Natural killer cell (primary cell): Measurements from ENCODE around the gene SURF1. TPM values are rescaled to one million over a fixed set of nuclear protein-coding genes. Genes with fewer than 3 reads are reported as not detected.

Experiments used
- ATAC-seq, 3 donors: fragments of 150-1000 bp in 2 of 3; fragments of 200-7000 bp in 1 of 3; cut with Tn5 transposase; 1 replicate in 1 of 3; 2 replicates in 2 of 3; pipeline ENCODE4 v1.10.0; 2021; ENCODE audit warnings: mild to moderate bottlenecking in 2 of 3, moderate library complexity in 2 of 3
- DNase-seq, 2 donors: peaks; one replicate each; pipeline versions ENCODE4 v3.0.0 to v3.0.0-alpha.2; 2013 to 2021; ENCODE audit warnings: mixed read lengths in 1 of 2
- H3K27ac ChIP-seq: one replicate; pipeline ENCODE4 v1.5.1; 2013; ENCODE audit warnings: mild to moderate bottlenecking, low read length
- H3K27me3 ChIP-seq: one replicate; pipeline ENCODE4 v1.6.1; 2013; ENCODE audit warnings: low read length; ENCODE audit not compliant: control insufficient read depth, insufficient read depth
- H3K36me3 ChIP-seq: one replicate; pipeline ENCODE4 v1.6.1; 2013; ENCODE audit warnings: low read length; ENCODE audit not compliant: control insufficient read depth, insufficient read depth
- H3K4me1 ChIP-seq: one replicate; pipeline ENCODE4 v1.6.1; 2013; ENCODE audit warnings: low read length; ENCODE audit not compliant: control insufficient read depth, insufficient read depth
- H3K4me3 ChIP-seq: one replicate; pipeline ENCODE4 v1.5.1; 2013; ENCODE audit warnings: low read length
- H3K9me3 ChIP-seq: one replicate; pipeline ENCODE4 v1.6.1; 2013; ENCODE audit warnings: low read length; ENCODE audit not compliant: control insufficient read depth, insufficient read depth
- H3K27ac Mint-ChIP-seq, 2 donors: one replicate each; pipeline ENCODE4 v1.8.0; 2022; ENCODE audit warnings: mild to moderate bottlenecking in 2 of 2, mixed read lengths in 2 of 2, moderate library complexity in 1 of 2
- H3K27me3 Mint-ChIP-seq, 2 donors: one replicate each; pipeline ENCODE4 v1.8.0; 2022; ENCODE audit warnings: low read depth in 2 of 2, mixed read lengths in 2 of 2
- H3K36me3 Mint-ChIP-seq: one replicate; pipeline ENCODE4 v1.8.0; 2022; ENCODE audit warnings: mixed read lengths
- H3K4me1 Mint-ChIP-seq, 2 donors: one replicate each; pipeline ENCODE4 v1.8.0; 2022; ENCODE audit warnings: mixed read lengths in 2 of 2
- H3K4me3 Mint-ChIP-seq: one replicate; pipeline ENCODE4 v1.8.0; 2022; ENCODE audit warnings: mild to moderate bottlenecking, moderate library complexity, mixed read lengths
- H3K9me3 Mint-ChIP-seq, 2 donors: one replicate each; pipeline ENCODE4 v1.8.0; 2022; ENCODE audit warnings: mixed read lengths in 2 of 2
- WGBS: methylation state at CpG from one replicate; pipeline ENCODE4 v1.1.7; 2013; ENCODE audit warnings: missing lambda C conversion rate; ENCODE audit not compliant: insufficient coverage; 5-methylcytosine and 5-hydroxymethylcytosine counted together
- intact Hi-C: fragments of 100-400 bp; cut with micrococcal nuclease; formaldehyde crosslinking; loops from one replicate; pipeline ENCODE4 v1.14.2; 2022
- total RNA-seq, 4 donors: library from RNA; stranded (reverse); fragments of 120-200 nt in 1 of 4; gene quantifications; one replicate each; pipeline versions ENCODE4 v1.2.3 to v1.2.4, GENCODE V29; 2013 to 2022
- TF ChIP-seq, protein P1 (sequence below): fragments of 200-600 bp; IDR thresholded peaks from one replicate; pipeline ENCODE4 v1.8.0; 2022; ENCODE audit warnings: antibody characterized with exemption

Gene SURF1
- total RNA-seq, 3 donors from 2014 or later (not counting 1 experiment from before 2014, with no cell fraction given) = 35.6 to 44.4 (median 37.2) TPM

DNA sequence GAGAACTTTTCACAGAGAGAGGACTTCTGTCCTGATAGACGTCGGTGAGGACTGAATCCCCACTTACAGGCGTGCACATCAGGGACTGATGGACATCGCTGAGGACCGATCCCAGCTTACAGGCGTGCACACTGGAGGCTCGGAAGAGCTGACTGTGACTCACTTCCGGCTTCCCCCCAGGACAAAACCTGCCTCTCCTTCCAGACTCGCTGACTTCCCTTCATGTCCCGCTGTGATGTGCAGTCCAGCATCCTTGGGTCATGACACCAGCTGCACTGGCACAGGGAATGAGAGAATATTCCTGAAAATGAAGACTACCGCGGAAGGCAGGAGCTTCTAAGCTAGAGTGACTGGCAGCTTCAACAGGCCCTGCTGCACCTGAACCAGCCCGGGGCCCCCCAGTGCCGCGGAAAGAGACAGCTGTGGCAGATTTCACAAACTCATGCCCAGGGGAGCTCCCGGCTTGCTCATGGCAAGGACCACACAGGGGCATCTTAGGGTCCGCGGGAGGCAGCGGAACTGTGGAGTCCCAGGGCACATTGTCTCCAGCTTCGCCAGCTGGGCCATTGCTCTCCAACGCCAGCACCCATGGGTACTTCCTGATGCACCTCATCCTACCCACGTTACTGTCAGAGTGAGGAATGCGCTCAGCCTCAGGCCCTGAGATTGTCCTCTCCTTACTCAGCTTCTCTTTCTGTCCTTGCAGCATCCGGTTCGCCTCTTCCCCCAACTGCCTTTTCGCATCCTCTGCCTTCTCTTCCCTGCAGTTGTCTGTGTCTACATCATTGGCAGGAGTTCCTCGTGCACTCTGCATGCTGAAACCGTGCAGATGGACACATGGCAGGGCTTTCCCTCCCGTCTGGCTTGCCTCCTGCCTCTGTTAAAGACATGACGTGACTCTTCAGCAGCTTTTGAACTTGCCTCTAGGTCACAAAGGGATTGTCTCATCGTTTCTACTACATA is 49.8 kb downstream of the SURF1 start:
- intact Hi-C loops = no loop called here
- no peaks in the 10 kb centered on the region for H3K36me3 Mint-ChIP-seq
- DNase-seq = no peak
- Histone ChIP-seq H3K27ac (no peak overlapping the region), H3K4me1 (no peaks in the 10 kb centered on the region), H3K27me3 (no peaks in the 10 kb centered on the region), H3K9me3 (no peaks in the 10 kb centered on the region), H3K36me3 (no peaks in the 10 kb centered on the region), H3K4me3 (no peak overlapping the region)
- H3K27ac Mint-ChIP-seq = no peak overlapping the region
- H3K4me1 Mint-ChIP-seq = no peaks in the 10 kb centered on the region
- ATAC-seq = no peak
- peaks cover 8 to 9% of the 10 kb centered on the region in 2 donors for H3K27me3 Mint-ChIP-seq
- H3K4me3 Mint-ChIP-seq = no peak overlapping the region
- TF ChIP-seq, protein P1, sequence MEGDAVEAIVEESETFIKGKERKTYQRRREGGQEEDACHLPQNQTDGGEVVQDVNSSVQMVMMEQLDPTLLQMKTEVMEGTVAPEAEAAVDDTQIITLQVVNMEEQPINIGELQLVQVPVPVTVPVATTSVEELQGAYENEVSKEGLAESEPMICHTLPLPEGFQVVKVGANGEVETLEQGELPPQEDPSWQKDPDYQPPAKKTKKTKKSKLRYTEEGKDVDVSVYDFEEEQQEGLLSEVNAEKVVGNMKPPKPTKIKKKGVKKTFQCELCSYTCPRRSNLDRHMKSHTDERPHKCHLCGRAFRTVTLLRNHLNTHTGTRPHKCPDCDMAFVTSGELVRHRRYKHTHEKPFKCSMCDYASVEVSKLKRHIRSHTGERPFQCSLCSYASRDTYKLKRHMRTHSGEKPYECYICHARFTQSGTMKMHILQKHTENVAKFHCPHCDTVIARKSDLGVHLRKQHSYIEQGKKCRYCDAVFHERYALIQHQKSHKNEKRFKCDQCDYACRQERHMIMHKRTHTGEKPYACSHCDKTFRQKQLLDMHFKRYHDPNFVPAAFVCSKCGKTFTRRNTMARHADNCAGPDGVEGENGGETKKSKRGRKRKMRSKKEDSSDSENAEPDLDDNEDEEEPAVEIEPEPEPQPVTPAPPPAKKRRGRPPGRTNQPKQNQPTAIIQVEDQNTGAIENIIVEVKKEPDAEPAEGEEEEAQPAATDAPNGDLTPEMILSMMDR = no peak
- WGBS = 82% methylated on average over 31 of the region's 31 CpGs
- no peaks in the 10 kb centered on the region for H3K9me3 Mint-ChIP-seq

DNA sequence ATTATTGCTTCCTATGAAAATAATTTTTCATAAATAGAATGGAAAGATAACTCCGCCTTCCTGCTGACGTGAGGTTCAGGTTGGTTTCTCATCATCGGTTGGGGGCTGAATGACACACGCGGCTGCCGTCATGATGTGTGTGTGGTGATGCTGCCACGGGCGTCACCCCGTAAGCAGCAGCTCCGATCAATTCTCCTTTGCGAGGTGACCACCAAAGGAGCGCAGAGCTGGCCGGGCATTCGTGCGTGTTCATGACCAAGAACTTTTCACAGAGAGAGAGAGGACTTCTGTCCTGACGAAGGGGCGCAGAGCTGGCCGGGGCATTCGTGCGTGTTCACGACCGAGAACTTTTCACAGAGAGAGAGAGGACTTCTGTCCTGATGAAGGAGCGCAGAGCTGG is 50.6 kb downstream of the SURF1 start:
- TF ChIP-seq, protein P1 = no peak
- DNase-seq = no peak
- no peak overlapping the region for H3K4me3 ChIP-seq
- H3K27ac Mint-ChIP-seq = no peak overlapping the region
- no peaks in the 10 kb centered on the region for H3K9me3 Mint-ChIP-seq
- no peak for ATAC-seq
- no peaks in the 10 kb centered on the region for H3K9me3 ChIP-seq
- no peaks in the 10 kb centered on the region for H3K36me3 Mint-ChIP-seq
- intact Hi-C loops = no loop called here
- peaks cover 8 to 9% of the 10 kb centered on the region in 2 donors for H3K27me3 Mint-ChIP-seq
- no peak overlapping the region for H3K27ac ChIP-seq
- no peaks in the 10 kb centered on the region for H3K4me1 Mint-ChIP-seq
- no peaks in the 10 kb centered on the region for H3K36me3 ChIP-seq
- H3K27me3 ChIP-seq = no peaks in the 10 kb centered on the region
- H3K4me3 Mint-ChIP-seq = no peak overlapping the region
- WGBS = 92% methylated on average over 23 of the region's 23 CpGs
- H3K4me1 ChIP-seq = no peaks in the 10 kb centered on the region

DNA sequence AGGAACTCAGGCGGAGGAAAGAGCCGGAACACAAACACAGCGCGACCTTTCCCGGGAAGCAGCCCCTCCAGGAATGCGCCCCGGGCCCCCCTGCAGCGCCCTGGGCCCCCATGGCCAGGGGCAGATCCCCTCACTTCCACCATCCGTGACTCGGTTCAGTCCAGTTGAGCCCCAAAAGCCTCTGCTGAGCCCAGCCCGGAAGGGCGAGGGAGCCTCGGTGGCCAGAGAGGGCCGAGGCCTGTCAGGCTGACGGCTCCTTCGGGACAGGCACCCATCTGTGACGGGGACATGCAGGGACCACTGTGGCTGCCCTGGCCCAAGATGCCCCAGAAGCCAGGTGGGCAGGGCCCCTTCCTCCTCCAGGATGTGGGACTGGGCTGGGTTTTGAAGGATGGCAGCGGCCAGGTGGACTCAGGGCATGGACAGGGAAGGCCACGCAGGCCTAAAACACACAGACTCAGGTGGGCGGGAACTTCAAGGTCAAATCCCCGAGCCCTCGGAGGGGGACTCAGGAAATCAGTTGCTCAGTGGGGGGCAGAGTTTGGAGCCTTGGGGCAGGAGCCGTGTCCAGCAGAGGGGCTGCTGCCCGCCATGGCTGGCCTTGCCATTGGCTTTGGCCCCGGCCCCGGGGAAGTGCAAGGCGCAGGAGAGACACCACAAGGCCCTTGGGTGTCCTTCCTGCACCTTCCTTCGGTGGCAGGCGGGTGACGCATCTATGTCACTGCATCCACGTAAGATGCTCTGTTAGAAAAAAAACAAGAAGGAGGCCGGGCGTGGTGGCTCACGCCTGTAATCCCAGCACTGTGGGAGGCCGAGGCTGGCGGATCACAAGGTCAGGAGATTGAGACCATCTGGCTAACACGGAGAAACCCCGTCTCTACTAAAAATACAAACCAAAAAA is 51.6 kb downstream of the SURF1 start:
- Histone ChIP-seq H3K9me3 (no peaks in the 10 kb centered on the region), H3K27ac (no peak overlapping the region), H3K4me3 (no peak overlapping the region), H3K4me1 (no peaks in the 10 kb centered on the region), H3K27me3 (no peaks in the 10 kb centered on the region), H3K36me3 (no peaks in the 10 kb centered on the region)
- intact Hi-C loops = no loop called here
- no peaks in the 10 kb centered on the region for H3K4me1 Mint-ChIP-seq
- ATAC-seq (no peak), DNase-seq (no peak)
- TF ChIP-seq, protein P1 = no peak
- WGBS = 90% methylated on average over 37 of the region's 38 CpGs
- H3K9me3 Mint-ChIP-seq = no peaks in the 10 kb centered on the region
- H3K27ac Mint-ChIP-seq = no peak overlapping the region
- no peaks in the 10 kb centered on the region for H3K36me3 Mint-ChIP-seq
- H3K4me3 Mint-ChIP-seq = no peak overlapping the region
- peaks cover 7 to 8% of the 10 kb centered on the region in 2 donors for H3K27me3 Mint-ChIP-seq
